KMS-11 (cell line): ENCODE data around the gene ROM1.
A peak's percentile ranks its signal among the peaks of the same experiment; 100 is the strongest.

Source experiments
- H2AFZ ChIP-seq: fragments of 200-600 bp; sonication (generic); 2 replicates; pipeline ENCODE4 v1.6.1; 2016; ENCODE audit warnings: antibody characterized with exemption, mixed run types, low read depth
- H3K27ac ChIP-seq: fragments of 200-600 bp; sonication (generic); 2 replicates; pipeline ENCODE4 v1.6.1; 2016; ENCODE audit warnings: mild to moderate bottlenecking, mixed run types
- H3K27me3 ChIP-seq: fragments of 200-600 bp; sonication (generic); 2 replicates; pipeline ENCODE4 v1.6.1; 2017; ENCODE audit warnings: mild to moderate bottlenecking, low read depth, mixed run types, moderate library complexity; ENCODE audit not compliant: insufficient read depth
- H3K36me3 ChIP-seq: fragments of 200-600 bp; sonication (generic); 2 replicates; pipeline ENCODE4 v1.6.1; 2017; ENCODE audit warnings: mild to moderate bottlenecking, mixed run types; ENCODE audit not compliant: insufficient read depth
- H3K4me1 ChIP-seq: fragments of 200-600 bp; sonication (generic); 2 replicates; pipeline ENCODE4 v1.6.1; 2016; ENCODE audit warnings: mild to moderate bottlenecking, low read depth, mixed run types; ENCODE audit not compliant: poor library complexity, severe bottlenecking
- H3K4me2 ChIP-seq: fragments of 200-600 bp; sonication (generic); 2 replicates; pipeline ENCODE4 v1.7.0; 2016; ENCODE audit warnings: mild to moderate bottlenecking, mixed run types
- H3K4me3 ChIP-seq: fragments of 200-600 bp; sonication (generic); IDR thresholded peaks from 2 replicates; pipeline ENCODE4 v1.6.1; 2017; ENCODE audit warnings: low read depth, low read length, mixed read lengths; ENCODE audit not compliant: insufficient read depth
- H3K79me2 ChIP-seq: fragments of 200-600 bp; sonication (generic); 2 replicates; pipeline ENCODE4 v1.6.1; 2016; ENCODE audit warnings: low read depth, mixed run types; ENCODE audit not compliant: insufficient read depth
- H3K9ac ChIP-seq: fragments of 200-600 bp; sonication (generic); 2 replicates; pipeline ENCODE4 v1.6.1; 2016; ENCODE audit warnings: mild to moderate bottlenecking, mixed run types
- H4K20me1 ChIP-seq: fragments of 200-600 bp; sonication (generic); 2 replicates; pipeline ENCODE4 v1.6.1; 2016; ENCODE audit warnings: mild to moderate bottlenecking, mixed run types; ENCODE audit not compliant: insufficient read depth
- TF ChIP-seq, protein P1 (sequence below): fragments of 200-600 bp; sonication (generic); conservative IDR thresholded peaks from 2 replicates; pipeline ENCODE4 v1.6.1; 2017; ENCODE audit warnings: low read depth, mild to moderate bottlenecking, antibody characterized with exemption, low read length, moderate library complexity, mixed read lengths

ROM1 gene

GRCh38 chr11:62588966-62589637 is 24.0 kb upstream of the ROM1 start:
- no peak overlapping the region for H3K4me2 ChIP-seq

DNA sequence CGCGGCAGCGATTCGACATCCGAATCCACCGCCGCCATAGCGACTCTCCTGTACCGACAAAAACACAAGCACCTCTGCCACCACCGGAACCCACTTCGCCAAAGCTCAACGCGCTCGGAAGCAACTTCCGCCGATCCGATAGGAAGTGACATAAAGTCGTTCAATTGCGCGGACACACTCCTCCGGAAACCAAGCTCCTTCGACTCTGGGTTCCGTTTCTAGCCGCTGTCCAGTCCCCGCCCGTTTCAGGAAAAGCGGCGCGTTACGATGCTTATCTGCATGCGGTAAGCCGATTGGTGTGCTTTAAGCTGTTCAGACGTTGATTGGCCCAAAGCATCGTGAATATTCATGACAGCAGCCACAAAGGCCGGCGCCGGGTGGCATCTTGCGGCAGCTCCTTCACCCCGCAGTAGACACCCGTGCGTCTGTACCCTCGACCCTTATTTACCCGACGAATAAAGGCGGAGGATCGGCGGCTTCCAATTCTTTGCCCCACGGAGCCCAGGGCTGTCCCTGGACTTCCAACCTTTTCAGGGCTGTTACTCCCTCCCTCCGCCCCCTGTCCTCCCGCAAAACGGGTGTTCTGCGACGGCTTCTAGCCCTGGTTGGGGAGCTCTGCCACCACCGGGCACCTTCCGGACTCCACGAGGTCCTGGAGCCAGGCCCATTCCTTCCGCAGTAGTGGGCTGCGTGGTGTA is 21.5 kb upstream of the ROM1 start, which contains the start of gene TUT1:
TSS of gene TUT1 (minus strand) at position 76 of the 698 bp plus-strand sequence. CDS start at position 38, 38 bp downstream.
- no peaks in the 10 kb centered on the region for H4K20me1 ChIP-seq
- no peaks in the 10 kb centered on the region for H3K27me3 ChIP-seq
- peaks cover 20% of the 10 kb centered on the region for H3K79me2 ChIP-seq
- peak within 1 kb of the TSS; percentile 87 for H3K9ac ChIP-seq
- TF ChIP-seq, protein P1, sequence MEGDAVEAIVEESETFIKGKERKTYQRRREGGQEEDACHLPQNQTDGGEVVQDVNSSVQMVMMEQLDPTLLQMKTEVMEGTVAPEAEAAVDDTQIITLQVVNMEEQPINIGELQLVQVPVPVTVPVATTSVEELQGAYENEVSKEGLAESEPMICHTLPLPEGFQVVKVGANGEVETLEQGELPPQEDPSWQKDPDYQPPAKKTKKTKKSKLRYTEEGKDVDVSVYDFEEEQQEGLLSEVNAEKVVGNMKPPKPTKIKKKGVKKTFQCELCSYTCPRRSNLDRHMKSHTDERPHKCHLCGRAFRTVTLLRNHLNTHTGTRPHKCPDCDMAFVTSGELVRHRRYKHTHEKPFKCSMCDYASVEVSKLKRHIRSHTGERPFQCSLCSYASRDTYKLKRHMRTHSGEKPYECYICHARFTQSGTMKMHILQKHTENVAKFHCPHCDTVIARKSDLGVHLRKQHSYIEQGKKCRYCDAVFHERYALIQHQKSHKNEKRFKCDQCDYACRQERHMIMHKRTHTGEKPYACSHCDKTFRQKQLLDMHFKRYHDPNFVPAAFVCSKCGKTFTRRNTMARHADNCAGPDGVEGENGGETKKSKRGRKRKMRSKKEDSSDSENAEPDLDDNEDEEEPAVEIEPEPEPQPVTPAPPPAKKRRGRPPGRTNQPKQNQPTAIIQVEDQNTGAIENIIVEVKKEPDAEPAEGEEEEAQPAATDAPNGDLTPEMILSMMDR = no peak
- peak within 1 kb of the TSS; percentile 93 for H3K27ac ChIP-seq
- peak within 1 kb of the TSS; percentile 60 for H2AFZ ChIP-seq
- peaks cover 14% of the 10 kb centered on the region; the same call in 1 of the 2 replicates for H3K36me3 ChIP-seq
- H3K4me2 ChIP-seq = peak within 1 kb of the TSS; percentile 85
- no peak within 1 kb of the TSS for H3K4me3 ChIP-seq
- peaks cover 35% of the 10 kb centered on the region for H3K4me1 ChIP-seq

More at GRCh38 chr11:62588966-62589637, 24.0 kb upstream of the ROM1 start:
- peaks cover 35% of the 10 kb centered on the region for H3K4me1 ChIP-seq
- no peak overlapping the region for H3K9ac ChIP-seq
- no peak overlapping the region for H2AFZ ChIP-seq
- TF ChIP-seq, protein P1 = peak; percentile 53; the same call in 1 of the 2 replicates
- no peaks in the 10 kb centered on the region for H4K20me1 ChIP-seq
- no peaks in the 10 kb centered on the region for H3K36me3 ChIP-seq
- H3K79me2 ChIP-seq = peaks cover 20% of the 10 kb centered on the region
- H3K27ac ChIP-seq = peak overlapping the region; percentile 17; the same call in 1 of the 2 replicates
- H3K27me3 ChIP-seq = no peaks in the 10 kb centered on the region
- no peak overlapping the region for H3K4me3 ChIP-seq

GRCh38 chr11:62592146-62592815 is 20.8 kb upstream of the ROM1 start:
- Histone ChIP-seq H3K27me3 (no peaks in the 10 kb centered on the region), H3K9ac (peak overlapping the region; percentile 87), H2AFZ (peak overlapping the region; percentile 55), H3K4me1 (peaks cover 35% of the 10 kb centered on the region), H3K27ac (peak overlapping the region; percentile 93), H3K4me2 (peak overlapping the region; percentile 85), H3K36me3 (peaks cover 14% of the 10 kb centered on the region; the same call in 1 of the 2 replicates), H4K20me1 (no peaks in the 10 kb centered on the region), H3K4me3 (no peak overlapping the region), H3K79me2 (peaks cover 21% of the 10 kb centered on the region)
- TF ChIP-seq, protein P1 = no peak

DNA sequence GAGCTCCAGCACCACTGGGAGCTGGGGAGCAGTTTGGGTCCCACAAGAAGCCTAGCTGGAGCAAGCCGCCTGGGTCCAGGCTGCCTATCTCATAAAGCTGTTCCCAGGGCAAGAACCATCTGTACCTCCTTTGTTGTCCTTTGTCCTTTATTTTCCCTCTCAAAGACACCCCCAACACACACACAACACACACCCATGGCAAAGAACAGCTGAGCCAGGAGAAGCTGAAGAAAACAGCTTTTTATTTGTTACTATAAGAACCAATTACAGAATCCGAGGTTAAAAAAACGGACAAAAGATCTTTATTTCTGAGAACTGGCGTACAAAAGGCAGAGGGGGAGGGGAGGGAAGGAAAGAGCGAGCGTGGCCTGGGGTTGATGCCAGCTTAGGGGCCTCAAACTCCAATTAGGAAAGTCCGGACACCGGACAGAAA is 20.1 kb upstream of the ROM1 start:
- Histone ChIP-seq H3K36me3 (peaks cover 14% of the 10 kb centered on the region; the same call in 1 of the 2 replicates), H3K4me1 (peaks cover 35% of the 10 kb centered on the region), H2AFZ (no peak overlapping the region), H3K4me3 (no peak overlapping the region), H3K27ac (peak overlapping the region; percentile 93), H3K9ac (no peak overlapping the region), H3K27me3 (no peaks in the 10 kb centered on the region), H4K20me1 (no peaks in the 10 kb centered on the region), H3K79me2 (peaks cover 29% of the 10 kb centered on the region), H3K4me2 (peak overlapping the region; percentile 85)
- TF ChIP-seq, protein P1 = no peak
